HFFc6 (cell line): ENCODE measurements around the gene ALOXE3. TPM values are rescaled to one million over a fixed set of nuclear protein-coding genes. Genes with fewer than 3 reads are reported as not detected.
"Not testable (repeated sequence)": the region's sequence is repeated elsewhere in the genome, so short reads cannot be mapped to it uniquely, and the experiment has no call there.

ENCODE experiments used
- DNase-seq: peaks from one replicate; pipeline ENCODE4 v3.0.0-alpha.2; 2018
- H3K27ac Mint-ChIP-seq: 2 replicates; pipeline ENCODE4 v1.8.0; 2020; ENCODE audit warnings: mild to moderate bottlenecking, mixed read lengths
- H3K27me3 Mint-ChIP-seq: 2 replicates; pipeline ENCODE4 v1.8.0; 2021; ENCODE audit warnings: mild to moderate bottlenecking, moderate library complexity, mixed read lengths; ENCODE audit not compliant: insufficient read depth
- H3K36me3 Mint-ChIP-seq: 2 replicates; pipeline ENCODE4 v1.8.0; 2021; ENCODE audit warnings: low read depth, mixed read lengths
- H3K4me1 Mint-ChIP-seq: 2 replicates; pipeline ENCODE4 v1.8.0; 2020; ENCODE audit warnings: low read depth, mixed read lengths
- H3K4me3 Mint-ChIP-seq: 2 replicates; pipeline ENCODE4 v1.8.0; 2020; ENCODE audit warnings: mild to moderate bottlenecking, moderate library complexity, mixed read lengths
- H3K9me3 Mint-ChIP-seq: 2 replicates; pipeline ENCODE4 v1.8.0; 2020; ENCODE audit warnings: mild to moderate bottlenecking, mixed read lengths
- CTCF ChIP-seq: fragments of 200-600 bp; sonication (generic); IDR thresholded peaks from 2 replicates; pipeline ENCODE4 v1.5.0; 2021; ENCODE audit warnings: antibody characterized with exemption, mild to moderate bottlenecking
- total RNA-seq, 6 experiments: library from RNA; stranded (reverse); fragmentation: NEBNext Ultra II Directional; extraction: Animal tissue kit (Norgen Biotek cat#: 25700); gene quantifications; 2 replicates in 1 of 6; 3 replicates in 5 of 6; pipeline ENCODE4 v1.2.3, GENCODE V29; 2021

ALOXE3 gene
- total RNA-seq, 6 experiments from 2014 or later: 0.14 to 0.30 (median 0.21) TPM

- peaks cover 5% of the 10 kb centered on the region; the same call in 1 of the 2 replicates for H3K4me1 Mint-ChIP-seq
Observed at GRCh38 chr17:8082292-8082691, 36.0 kb downstream of the ALOXE3 start.

DNA sequence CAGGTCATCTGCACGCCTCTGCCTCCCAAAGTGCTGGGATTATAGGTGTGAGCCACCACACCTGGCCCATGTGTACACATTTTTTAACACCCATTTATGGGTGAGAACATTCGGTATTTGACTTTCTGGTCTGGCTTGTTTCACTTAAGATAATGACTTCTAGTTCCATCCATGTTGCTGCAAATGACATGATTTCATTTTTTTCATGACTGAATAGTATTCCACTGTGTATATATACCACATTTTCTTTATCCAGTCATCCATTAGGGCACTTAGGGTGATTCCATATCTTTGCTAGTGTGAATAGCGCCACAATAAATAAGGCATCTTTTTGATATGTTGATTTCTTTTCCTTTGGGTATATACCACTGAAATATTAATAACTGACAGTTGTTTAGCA is 36.4 kb downstream of the ALOXE3 start:
- no peak overlapping the region for H3K27ac Mint-ChIP-seq
- no peak for DNase-seq
- no peak for TF ChIP-seq CTCF
- no peak overlapping the region for H3K4me3 Mint-ChIP-seq
- H3K27me3 Mint-ChIP-seq: peaks cover 56% of the 10 kb centered on the region
- H3K9me3 Mint-ChIP-seq: no peaks in the 10 kb centered on the region
- H3K4me1 Mint-ChIP-seq: peaks cover 5% of the 10 kb centered on the region; the same call in 1 of the 2 replicates
- H3K36me3 Mint-ChIP-seq: no peaks in the 10 kb centered on the region

More at GRCh38 chr17:8082292-8082691, 36.0 kb downstream of the ALOXE3 start:
- H3K36me3 Mint-ChIP-seq: no peaks in the 10 kb centered on the region
- no peak for DNase-seq
- H3K9me3 Mint-ChIP-seq: no peaks in the 10 kb centered on the region
- peaks cover 57% of the 10 kb centered on the region for H3K27me3 Mint-ChIP-seq
- no peak overlapping the region for H3K27ac Mint-ChIP-seq
- H3K4me3 Mint-ChIP-seq: no peak overlapping the region
- TF ChIP-seq CTCF: no peak

- TF ChIP-seq CTCF: no peak
- peaks cover 59% of the 10 kb centered on the region for H3K27me3 Mint-ChIP-seq
- H3K4me3 Mint-ChIP-seq: no peak overlapping the region
Observed at GRCh38 chr17:8080799-8081219, 37.5 kb downstream of the ALOXE3 start.

DNA sequence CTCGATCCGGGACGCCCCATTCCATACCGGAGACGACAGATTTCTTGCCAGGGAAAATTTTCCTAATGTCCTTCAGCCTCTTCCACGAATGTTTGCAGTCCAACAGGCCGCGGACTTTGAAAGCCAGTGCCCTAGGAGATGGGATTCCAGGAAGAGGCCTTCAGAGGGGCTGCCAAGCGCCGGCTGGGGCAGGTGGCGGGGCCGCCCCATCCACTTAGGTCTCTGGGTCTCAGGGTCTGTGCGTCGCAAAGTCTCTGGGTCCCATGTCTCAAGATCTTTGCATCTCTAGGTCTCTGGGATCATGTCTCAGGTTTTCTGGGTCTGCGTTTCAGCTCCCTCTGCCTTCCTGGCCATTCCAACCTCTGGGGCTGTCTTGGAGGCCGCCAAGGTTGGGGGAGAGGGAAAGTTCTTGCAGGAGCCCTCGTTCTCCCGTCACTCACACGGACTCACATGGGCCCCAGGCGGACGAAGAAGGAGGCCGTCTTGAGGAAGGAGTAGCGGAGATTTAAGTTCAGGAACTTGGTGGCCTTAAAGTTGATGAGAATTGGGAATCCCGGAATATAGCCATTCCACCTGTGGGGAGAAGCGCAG is 38.0 kb downstream of the ALOXE3 start:
- H3K9me3 Mint-ChIP-seq: no peaks in the 10 kb centered on the region
- H3K36me3 Mint-ChIP-seq: no peaks in the 10 kb centered on the region
- peak; percentile 58; the same call in 1 of the 2 replicates for TF ChIP-seq CTCF
- no peak for DNase-seq
- peaks cover 5% of the 10 kb centered on the region; the same call in 1 of the 2 replicates for H3K4me1 Mint-ChIP-seq
- H3K4me3 Mint-ChIP-seq: 0 out of 2 replicates have a peak overlapping the region, but pooled peaks have one; percentile 81
- H3K27ac Mint-ChIP-seq: no peak overlapping the region
- peaks cover 60% of the 10 kb centered on the region for H3K27me3 Mint-ChIP-seq

More at GRCh38 chr17:8080799-8081219, 37.5 kb downstream of the ALOXE3 start:
- H3K9me3 Mint-ChIP-seq: no peaks in the 10 kb centered on the region
- no peak overlapping the region for H3K27ac Mint-ChIP-seq
- peaks cover 5% of the 10 kb centered on the region; the same call in 1 of the 2 replicates for H3K4me1 Mint-ChIP-seq
- DNase-seq: no peak
- no peaks in the 10 kb centered on the region for H3K36me3 Mint-ChIP-seq

DNA sequence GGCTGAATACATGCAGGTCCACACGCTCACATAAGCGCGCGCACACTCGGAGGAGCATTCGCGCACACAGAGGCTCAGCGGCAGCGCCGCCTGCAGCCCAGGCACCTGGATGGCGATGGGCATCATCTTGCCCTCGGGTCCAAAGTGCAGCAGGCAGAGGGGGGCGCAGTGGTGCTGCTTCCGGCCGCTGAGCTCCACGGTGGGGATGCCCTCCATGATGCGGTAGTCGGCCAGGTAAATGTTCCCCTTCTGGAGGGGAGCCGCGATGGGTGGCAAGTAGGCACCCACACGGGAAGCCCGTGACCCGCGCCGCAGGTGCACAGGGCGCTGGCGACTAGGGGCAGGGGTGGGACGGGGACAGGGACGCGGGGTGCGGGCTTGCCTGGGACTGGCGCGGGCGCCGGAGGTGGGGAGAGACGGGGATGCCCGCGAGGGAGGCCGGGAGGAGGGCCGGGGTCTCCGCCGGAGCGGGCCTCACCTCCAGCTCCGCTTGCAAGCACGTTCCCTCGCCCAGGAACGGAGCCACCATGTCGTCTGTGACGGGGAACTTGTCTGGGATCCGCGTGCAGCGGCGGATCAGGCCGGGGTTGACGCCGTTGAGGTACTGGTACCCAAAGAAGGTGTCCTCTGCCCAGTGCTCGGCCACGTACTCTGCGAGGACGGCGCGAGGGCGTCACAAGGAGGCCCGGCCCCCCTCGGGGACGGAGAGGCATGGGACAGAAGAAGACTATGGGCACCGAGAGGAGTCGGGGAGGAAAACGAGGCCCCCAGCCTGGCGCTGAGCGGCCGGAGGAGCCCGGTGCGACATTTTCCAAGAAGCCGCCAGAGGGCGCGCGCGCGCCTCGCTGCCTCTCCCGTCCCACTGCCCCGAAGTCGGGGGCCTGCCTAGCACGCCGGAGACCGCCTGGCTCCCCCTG is 38.8 kb downstream of the ALOXE3 start:
- no peak for DNase-seq
- peaks cover 64% of the 10 kb centered on the region for H3K27me3 Mint-ChIP-seq

DNA sequence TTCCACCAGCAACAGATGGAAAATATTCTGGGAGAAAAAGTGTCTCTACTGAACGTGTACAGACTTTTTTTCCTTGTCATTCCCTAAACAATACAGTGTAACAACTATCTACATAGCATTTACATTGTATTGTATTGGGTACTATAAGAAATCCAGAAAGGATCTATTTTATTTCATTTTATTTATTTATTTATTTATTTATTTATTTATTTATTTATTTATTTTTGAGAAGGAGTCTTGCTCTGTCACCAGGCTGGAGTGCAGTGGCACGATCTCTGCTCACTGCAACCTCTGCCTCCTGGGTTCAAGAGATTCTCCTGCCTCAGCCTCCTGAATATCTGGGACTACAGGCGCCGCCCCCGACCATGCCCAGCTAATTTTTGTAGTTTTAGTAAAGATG is 40.4 kb downstream of the ALOXE3 start:
- DNase-seq, H3K36me3 Mint-ChIP-seq, H3K27ac Mint-ChIP-seq, H3K9me3 Mint-ChIP-seq, H3K4me3 Mint-ChIP-seq: not testable (repeated sequence)
- Mint-ChIP-seq H3K4me1 (peaks cover 10% of the 10 kb centered on the region), H3K27me3 (peaks cover 76% of the 10 kb centered on the region)

More for the DNA sequence above, 38.8 kb downstream of the ALOXE3 start:
- peak; percentile 85 for TF ChIP-seq CTCF
- Mint-ChIP-seq H3K9me3 (no peaks in the 10 kb centered on the region), H3K36me3 (no peaks in the 10 kb centered on the region), H3K27ac (no peak overlapping the region), H3K4me3 (peak overlapping the region; percentile 81), H3K4me1 (peaks cover 5% of the 10 kb centered on the region; the same call in 1 of the 2 replicates)
